ENCODE results near the gene TTC21A. TPM values are rescaled to one million over a fixed set of nuclear protein-coding genes. Genes with fewer than 3 reads are reported as not detected.

The TTC21A gene
- total RNA-seq, 6 experiments from 2014 or later, result 1.4 to 3.5 (median 2.5) TPM

GRCh38 chr3:39137991-39138803 lies 30.7 kb downstream of the TTC21A start:
- H3K36me3 ChIP-seq, result peaks cover 8 to 15% (median 11%) of the 10 kb centered on the region in 4 donors
- H3K4me3 ChIP-seq, result no peak overlapping the region
- H3K4me1 ChIP-seq, result peaks cover 0 to 24% (median 9%) of the 10 kb centered on the region in 4 donors
- ATAC-seq (no peak), DNase-seq (no peak)
- WGBS (ENCODE audit: insufficient coverage, low coverage, low lambda C conversion rate, missing lambda C conversion rate), result 92% methylated on average over 2 of the region's 10 CpGs
- TF ChIP-seq POLR2A (IDR thresholded peaks at IDR 0.05) (no peak), CTCF (IDR thresholded peaks at IDR 0.05) (no peak)
- no peaks in the 10 kb centered on the region for H3K27me3 ChIP-seq
- intact Hi-C loops (cut with DNase I), result no loop called here
- H3K27ac ChIP-seq, result no peak overlapping the region
- H3K9me3 ChIP-seq, result no peaks in the 10 kb centered on the region

- ATAC-seq (no peak), DNase-seq (no peak)
- intact Hi-C loops (cut with DNase I), result no loop called here
- 100% methylated on average over 2 of the region's 7 CpGs for WGBS (ENCODE audit: insufficient coverage, low coverage, low lambda C conversion rate, missing lambda C conversion rate)
- Histone ChIP-seq H3K27ac (no peak overlapping the region), H3K9me3 (no peaks in the 10 kb centered on the region), H3K27me3 (no peaks in the 10 kb centered on the region), H3K4me1 (peaks cover 0 to 24% (median 9%) of the 10 kb centered on the region in 4 donors), H3K4me3 (no peak overlapping the region), H3K36me3 (peaks cover 14 to 23% (median 17%) of the 10 kb centered on the region in 4 donors)
- no peak for TF ChIP-seq POLR2A (IDR thresholded peaks at IDR 0.05)
- no peak for TF ChIP-seq CTCF (IDR thresholded peaks at IDR 0.05)
Observed at GRCh38 chr3:39138804-39139415, 31.4 kb downstream of the TTC21A start.

GRCh38 chr3:39139442-39139841 lies 32.0 kb downstream of the TTC21A start:
- 71% methylated on average over 1 of the region's 2 CpGs for WGBS (ENCODE audit: insufficient coverage, low coverage, low lambda C conversion rate, missing lambda C conversion rate)

More at GRCh38 chr3:39139442-39139841, 32.0 kb downstream of the TTC21A start:
- Histone ChIP-seq H3K27ac (no peak overlapping the region), H3K36me3 (peaks cover 19 to 28% (median 21%) of the 10 kb centered on the region in 4 donors), H3K9me3 (no peaks in the 10 kb centered on the region), H3K27me3 (no peaks in the 10 kb centered on the region), H3K4me1 (peaks cover 0 to 24% (median 9%) of the 10 kb centered on the region in 4 donors), H3K4me3 (no peak overlapping the region)
- no peak for ATAC-seq
- no peak for TF ChIP-seq CTCF (IDR thresholded peaks at IDR 0.05)
- no peak for TF ChIP-seq POLR2A (IDR thresholded peaks at IDR 0.05)
- DNase-seq, result no peak
- intact Hi-C loops (cut with DNase I), result no loop called here
